ENCODE results near the gene A1BG. TPM values are rescaled to one million over a fixed set of nuclear protein-coding genes. Genes with fewer than 3 reads are reported as not detected.

A1BG gene
- total RNA-seq, 1 donor from 2014 or later = 27.3 TPM

GRCh38 chr19:58353717-58354477, 605 bp upstream of the A1BG start:
- TF ChIP-seq CTCF (IDR thresholded peaks at IDR 0.05; ENCODE audit: partially characterized antibody, unreplicated experiment) = no peak
- Mint-ChIP-seq H3K27me3 (ENCODE audit: unreplicated experiment) (peaks cover 4% of the 10 kb centered on the region), H3K36me3 (ENCODE audit: unreplicated experiment) (peaks cover 5% of the 10 kb centered on the region), H3K4me1 (ENCODE audit: low read depth, unreplicated experiment) (no peaks in the 10 kb centered on the region), H3K4me3 (ENCODE audit: unreplicated experiment) (no peak overlapping the region), H3K9me3 (ENCODE audit: unreplicated experiment) (peaks cover 14% of the 10 kb centered on the region), H3K27ac (ENCODE audit: unreplicated experiment) (no peak overlapping the region)
- DNase-seq = no peak

DNA sequence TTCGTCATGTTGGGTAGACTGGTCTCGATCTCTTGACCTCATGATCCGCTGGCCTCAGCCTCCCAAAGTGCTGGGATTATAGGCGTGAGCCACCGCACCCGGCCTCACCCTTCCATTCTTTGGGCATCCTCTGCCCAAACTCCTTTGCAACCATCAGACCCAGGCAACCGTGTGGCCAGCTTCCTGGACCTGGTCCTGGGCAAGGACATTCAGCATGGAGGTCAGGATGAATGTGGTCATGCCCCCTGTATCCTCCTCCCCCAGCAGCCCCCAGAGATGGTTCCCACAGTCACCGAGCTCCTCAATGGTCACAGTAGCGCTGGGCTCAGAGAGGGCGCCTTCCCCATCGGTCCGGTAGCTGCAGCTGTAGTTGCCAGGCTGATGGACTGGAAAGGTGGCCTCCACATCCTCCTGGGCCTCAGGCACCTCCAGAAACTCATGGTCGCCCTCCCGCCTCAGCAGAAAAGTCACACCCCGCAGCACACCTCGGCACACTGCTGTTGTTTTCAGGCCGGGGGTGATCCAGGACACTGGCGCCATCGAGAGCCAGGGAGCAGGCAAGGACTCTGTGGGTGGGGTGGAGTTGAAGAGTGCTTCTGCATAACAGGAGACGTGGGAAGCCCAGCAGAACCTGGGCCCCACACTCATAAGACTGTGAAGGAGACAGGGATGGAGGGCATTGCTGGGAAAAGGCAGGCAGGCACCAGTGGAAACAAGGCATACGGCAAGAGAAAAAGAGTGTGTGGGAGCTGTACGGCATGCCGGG, 1.1 kb downstream of the A1BG start:
- no peak overlapping the region for H3K27ac Mint-ChIP-seq (ENCODE audit: unreplicated experiment)
- no peak for TF ChIP-seq CTCF (IDR thresholded peaks at IDR 0.05; ENCODE audit: partially characterized antibody, unreplicated experiment)
- H3K36me3 Mint-ChIP-seq (ENCODE audit: unreplicated experiment) = peaks cover 5% of the 10 kb centered on the region
- H3K4me1 Mint-ChIP-seq (ENCODE audit: low read depth, unreplicated experiment) = peaks cover 3% of the 10 kb centered on the region
- peak overlapping the region; percentile 49 for H3K4me3 Mint-ChIP-seq (ENCODE audit: unreplicated experiment)
- DNase-seq = no peak
- H3K9me3 Mint-ChIP-seq (ENCODE audit: unreplicated experiment) = peaks cover 15% of the 10 kb centered on the region
- peaks cover 6% of the 10 kb centered on the region for H3K27me3 Mint-ChIP-seq (ENCODE audit: unreplicated experiment)

DNA sequence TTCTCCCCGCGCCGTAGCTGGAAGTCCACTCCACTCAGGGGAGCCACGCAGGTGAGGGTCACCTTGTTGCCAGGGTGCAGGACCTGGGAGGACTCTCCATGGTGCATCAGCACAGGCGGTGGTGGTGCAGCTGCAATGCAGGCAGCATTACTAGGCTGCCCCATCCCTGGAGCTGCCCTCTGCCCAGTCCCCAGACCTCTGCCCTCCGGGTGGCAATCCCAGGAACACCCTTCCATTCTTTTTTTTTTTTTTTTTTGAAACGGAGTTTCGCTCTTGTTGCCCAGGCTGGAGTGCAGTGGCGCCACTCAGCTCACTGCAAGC, 1.8 kb downstream of the A1BG start:
- no peak for TF ChIP-seq CTCF (IDR thresholded peaks at IDR 0.05; ENCODE audit: partially characterized antibody, unreplicated experiment)
- Mint-ChIP-seq H3K4me1 (ENCODE audit: low read depth, unreplicated experiment) (peaks cover 3% of the 10 kb centered on the region), H3K9me3 (ENCODE audit: unreplicated experiment) (peaks cover 19% of the 10 kb centered on the region), H3K4me3 (ENCODE audit: unreplicated experiment) (no peak overlapping the region), H3K27me3 (ENCODE audit: unreplicated experiment) (peaks cover 6% of the 10 kb centered on the region), H3K36me3 (ENCODE audit: unreplicated experiment) (peaks cover 5% of the 10 kb centered on the region), H3K27ac (ENCODE audit: unreplicated experiment) (no peak overlapping the region)
- no peak for DNase-seq

GRCh38 chr19:58350871-58351557, 2.3 kb downstream of the A1BG start:
- Mint-ChIP-seq H3K9me3 (ENCODE audit: unreplicated experiment) (peaks cover 19% of the 10 kb centered on the region), H3K4me1 (ENCODE audit: low read depth, unreplicated experiment) (peaks cover 3% of the 10 kb centered on the region), H3K4me3 (ENCODE audit: unreplicated experiment) (no peak overlapping the region), H3K27ac (ENCODE audit: unreplicated experiment) (no peak overlapping the region), H3K36me3 (ENCODE audit: unreplicated experiment) (peaks cover 5% of the 10 kb centered on the region), H3K27me3 (ENCODE audit: unreplicated experiment) (peaks cover 6% of the 10 kb centered on the region)
- DNase-seq = no peak
- no peak for TF ChIP-seq CTCF (IDR thresholded peaks at IDR 0.05; ENCODE audit: partially characterized antibody, unreplicated experiment)

Data from glutamatergic neuron (in vitro differentiated cells).